NCI-H1092 treated with DMSO at 0.1 percent for 48 hours (cell line): ENCODE measurements around the gene TPCN2.

Experiments
- DNase-seq: peaks from one replicate; lab custom pipeline; 2025; lab: John Stamatoyannopoulos, UW

The TPCN2 gene

DNA sequence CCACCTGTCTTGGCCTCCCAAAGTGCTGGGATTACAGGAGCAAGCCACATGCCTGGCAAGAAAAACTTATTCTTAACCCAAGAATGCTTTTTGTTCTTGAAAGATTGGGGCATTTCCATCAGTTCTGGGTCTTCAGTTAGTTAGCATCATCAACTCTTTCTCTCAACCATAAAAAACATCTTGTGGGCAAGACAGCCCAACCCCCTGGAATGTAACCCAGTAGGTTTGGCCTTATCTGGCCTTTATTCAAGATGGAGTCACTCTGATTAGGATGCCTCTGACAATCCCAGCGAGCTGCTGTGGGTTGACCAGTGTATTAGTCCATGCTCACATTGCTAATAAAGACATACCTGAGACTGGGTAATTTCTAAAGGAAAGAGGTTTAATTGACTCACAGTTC, 9.2 kb upstream of the TPCN2 start:
- DNase-seq = no peak

DNA sequence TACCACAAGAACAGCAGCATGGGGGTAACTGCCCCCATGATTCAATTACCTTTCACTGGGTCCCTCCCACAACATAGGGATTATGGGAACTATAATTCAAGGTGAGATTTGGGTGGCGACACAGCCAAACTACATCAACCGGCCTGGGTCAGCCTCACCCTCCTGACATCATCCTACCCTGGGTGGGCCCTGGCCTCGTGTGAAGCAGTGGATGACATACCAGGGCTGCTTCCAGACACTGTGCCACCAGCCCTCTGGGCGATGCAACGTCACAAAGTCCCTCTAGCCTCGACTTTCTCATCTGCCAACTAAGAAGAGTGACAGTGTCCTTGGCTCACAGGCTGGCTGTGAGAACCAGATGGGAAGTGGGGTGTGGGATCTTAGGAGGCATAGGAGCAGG, 8.7 kb upstream of the TPCN2 start:
- DNase-seq = no peak

DNA sequence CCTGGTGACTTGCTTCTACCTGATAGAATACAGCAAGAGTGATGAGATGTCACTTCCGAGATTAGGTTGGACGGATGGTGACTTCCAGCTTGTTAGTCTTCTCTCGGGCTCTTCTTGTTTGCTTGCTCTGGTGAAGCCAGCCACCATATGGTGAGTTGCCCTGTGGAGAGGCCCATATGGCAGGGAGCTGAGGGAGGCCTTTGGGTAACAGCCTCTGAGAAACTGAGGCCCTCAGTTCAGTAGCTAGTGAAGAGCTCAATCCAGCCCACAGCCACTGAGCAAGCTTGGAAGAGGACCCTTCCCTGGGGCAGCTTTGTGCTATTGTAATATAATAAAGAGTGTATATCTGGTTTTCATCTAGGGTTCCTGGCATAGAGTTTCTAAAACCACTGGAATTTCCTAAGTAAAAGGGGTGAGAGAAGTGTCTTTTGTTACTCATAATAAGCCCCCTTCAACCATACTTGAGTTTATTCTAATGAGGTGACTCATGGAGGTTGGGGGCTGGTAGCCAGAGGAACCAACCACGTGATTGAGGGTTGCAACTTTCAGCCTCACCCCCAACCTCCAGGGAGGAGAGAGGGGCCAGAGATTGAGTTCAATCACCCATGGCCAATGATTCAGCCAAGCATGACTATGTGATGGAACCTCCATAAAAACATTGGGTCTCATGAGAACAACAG, 8.0 kb upstream of the TPCN2 start:
- DNase-seq = no peak

DNA sequence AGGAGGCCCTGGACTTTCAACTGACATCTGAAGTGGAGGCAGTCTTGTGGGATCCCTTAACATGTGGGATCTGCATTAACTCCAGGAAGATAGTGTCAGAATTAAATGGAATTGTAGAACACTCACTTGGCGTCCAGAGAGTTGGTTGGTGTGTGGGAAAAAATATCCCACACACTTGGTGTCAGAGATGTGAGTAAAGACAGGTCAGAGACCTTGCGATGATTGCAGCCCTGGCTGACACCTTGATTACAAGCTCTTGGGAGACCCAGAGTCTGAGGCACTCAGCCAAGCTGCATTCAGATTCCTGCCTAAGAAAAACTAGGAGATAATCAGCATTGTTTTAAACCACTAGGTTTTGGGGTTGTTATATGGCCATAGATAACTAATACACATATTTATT, 7.2 kb upstream of the TPCN2 start:
- DNase-seq = no peak

DNA sequence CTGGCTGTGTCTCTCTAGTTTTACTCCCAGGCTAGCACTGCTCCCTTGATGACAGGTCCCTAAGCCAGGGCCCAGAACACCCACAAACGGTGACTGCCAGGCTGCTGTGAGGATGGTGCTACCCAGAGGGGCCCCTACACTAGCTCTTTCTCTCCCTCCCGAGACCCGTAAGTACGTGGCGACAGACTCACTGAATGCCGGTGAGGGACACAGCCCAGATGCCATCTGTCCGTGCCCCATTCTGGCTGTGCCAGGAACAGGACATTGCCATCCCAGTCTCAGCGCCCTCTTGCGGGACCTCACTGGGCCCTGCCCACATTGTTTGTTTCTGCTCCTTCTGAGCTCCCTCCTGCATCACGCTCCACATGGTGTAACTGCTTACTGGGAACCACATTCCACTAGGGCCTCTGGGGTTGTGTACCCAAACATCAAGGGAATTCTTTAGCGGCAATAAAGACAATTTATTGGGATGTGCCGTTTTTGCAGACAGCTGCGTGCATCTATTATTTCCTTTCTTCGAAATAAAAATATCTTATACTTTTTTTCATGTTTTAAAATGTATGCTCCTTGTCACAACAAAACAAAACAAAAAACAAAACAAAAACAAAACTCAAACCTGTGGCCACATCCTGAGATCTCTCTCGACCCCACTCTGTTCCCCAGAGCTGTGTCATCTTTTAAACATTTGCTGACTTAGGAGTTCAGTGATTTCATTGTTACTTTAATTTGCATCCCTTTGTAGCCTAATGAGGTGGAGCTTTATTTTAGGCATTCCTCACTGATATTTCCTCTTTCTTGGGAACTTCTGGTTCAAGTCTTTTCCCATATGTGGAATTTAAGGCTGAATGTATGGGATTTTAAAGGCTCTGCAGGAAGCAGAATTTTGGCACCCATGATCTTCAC, 4.4 kb upstream of the TPCN2 start:
- peak; percentile 34 for DNase-seq

DNA sequence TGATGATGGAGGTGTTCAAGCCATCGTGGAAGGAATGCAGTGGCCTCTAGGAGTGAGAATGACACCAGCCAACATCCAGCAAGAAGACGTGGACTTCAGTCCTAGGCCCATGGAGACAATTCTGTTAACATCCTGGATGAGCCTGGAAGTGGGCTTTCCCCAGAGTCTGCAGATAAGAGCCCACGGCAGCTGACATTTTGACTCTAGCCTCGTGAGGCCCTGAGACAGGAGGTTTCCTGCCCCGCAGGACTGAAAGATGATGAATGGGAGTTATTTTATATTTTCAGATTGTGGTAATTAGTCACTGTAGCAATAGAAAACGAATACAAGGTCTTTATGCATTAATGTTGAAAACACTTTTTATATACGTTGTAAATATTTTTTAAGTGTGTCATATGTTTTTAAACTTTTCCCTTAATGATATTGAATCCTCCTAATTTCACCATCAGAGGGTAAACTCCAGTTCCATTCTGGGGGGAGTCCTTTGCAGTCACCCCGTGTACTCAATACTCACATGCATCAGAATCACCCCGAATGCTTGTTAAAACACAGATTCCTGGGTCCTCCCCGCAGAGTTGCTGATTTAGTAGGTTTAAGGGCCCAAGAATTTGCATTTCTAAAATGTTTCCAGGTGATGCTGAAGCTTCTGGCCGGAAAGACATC, 570 bp upstream of the TPCN2 start:
- no peak for DNase-seq

DNA sequence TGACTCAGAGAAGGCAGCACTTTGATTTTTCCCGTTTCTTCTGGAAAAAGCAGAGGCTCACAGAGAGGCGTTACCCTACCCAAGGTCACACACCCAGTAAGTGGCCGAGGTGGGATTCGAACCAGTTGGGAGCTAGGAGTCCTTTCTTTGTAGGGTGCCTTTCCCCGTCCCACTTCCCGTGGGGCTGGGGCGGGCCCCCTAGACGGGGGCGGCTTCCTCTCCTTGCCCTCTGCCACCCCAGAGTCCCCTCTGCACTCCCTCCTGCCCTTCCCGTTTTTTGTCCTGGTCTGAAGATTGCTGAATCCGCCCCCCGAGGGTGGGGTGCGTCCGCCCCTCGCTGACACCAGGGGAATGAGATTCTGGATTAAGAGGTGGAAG, 747 bp downstream of the TPCN2 start:
- DNase-seq = no peak

DNA sequence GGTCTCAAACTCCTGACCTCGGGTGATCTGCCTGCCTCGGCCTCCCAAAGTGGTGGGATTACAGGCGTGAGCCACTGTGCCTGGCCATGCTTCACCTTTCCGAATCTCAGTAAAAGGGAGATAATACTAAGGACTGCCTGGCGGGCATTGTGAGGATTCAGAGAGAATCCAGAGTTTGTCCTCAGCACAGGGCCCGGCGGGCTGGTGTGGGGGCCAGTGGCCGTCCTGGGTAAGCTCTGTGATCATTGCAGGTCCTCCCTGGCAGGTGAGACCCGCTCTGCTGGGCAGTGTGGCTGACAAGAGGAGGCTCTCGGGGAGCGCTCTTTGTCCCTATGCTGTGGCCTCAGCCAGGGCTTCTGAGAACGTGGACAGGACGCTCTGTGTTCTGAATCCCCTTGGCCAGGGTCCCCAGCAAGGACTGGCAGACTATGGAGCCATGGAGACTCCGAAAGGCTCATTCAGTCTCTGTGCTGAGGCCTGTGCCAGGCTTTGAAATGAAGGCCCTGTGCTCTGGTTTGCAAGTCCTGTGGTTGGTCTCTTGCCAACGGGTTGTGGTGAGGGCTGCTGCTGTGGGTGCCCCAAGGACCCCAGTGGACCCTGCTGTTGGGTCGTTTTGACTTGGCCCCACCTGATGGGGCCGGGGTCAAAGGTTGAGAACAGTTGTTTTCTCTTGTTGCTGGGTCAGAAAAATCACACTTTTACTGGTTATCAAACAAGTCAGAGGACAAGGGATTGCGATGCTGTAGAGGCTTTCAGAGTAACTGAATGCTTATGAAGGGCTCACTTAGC, 2.1 kb downstream of the TPCN2 start:
- no peak for DNase-seq

DNA sequence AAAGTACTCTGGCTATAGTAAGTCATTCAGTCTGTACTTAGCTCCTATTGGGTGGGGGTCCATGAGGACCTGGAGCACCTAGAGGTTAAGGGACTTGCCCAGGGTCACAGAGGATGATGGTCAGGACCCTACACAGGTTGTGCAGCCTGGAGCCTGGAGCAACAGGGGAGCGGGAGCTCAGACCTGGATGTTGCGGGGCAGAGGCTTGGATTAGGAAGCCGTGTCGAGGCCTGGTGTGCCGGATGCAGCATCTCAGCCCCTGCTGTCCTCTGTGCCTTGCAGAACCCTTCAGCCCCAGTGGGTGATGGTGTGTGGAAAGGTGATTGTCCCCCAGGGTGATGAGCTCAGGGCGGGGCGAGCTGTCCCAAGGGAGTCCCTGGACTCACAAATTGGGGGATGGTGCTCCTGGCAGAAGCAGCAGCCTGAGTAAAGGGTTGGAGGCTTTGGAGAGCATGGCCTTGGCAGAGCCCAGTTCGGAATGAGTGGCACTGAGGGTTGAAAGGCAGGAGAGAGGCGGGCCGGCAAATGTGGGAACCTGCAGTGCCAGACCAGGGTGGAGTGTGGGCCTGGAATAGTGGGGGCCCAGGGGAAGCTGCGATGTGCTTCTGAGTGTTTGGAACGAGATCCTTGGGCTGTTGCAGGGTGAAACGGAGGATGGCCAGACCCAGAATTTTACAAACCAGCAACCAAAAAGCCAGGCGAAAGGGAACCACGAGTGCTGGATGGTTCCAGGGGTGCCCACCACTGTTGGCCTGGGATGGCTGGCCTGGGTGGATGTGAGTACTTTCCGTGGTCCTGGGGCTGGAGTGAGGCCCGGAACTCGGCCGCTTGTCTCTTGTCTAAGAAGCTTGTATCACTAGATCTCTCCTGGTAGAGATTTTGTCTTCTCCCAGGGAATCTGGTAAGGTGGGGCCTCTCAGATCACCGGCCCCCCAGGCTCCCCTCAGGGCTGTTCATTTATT, 2.9 kb downstream of the TPCN2 start:
- no peak for DNase-seq

DNA sequence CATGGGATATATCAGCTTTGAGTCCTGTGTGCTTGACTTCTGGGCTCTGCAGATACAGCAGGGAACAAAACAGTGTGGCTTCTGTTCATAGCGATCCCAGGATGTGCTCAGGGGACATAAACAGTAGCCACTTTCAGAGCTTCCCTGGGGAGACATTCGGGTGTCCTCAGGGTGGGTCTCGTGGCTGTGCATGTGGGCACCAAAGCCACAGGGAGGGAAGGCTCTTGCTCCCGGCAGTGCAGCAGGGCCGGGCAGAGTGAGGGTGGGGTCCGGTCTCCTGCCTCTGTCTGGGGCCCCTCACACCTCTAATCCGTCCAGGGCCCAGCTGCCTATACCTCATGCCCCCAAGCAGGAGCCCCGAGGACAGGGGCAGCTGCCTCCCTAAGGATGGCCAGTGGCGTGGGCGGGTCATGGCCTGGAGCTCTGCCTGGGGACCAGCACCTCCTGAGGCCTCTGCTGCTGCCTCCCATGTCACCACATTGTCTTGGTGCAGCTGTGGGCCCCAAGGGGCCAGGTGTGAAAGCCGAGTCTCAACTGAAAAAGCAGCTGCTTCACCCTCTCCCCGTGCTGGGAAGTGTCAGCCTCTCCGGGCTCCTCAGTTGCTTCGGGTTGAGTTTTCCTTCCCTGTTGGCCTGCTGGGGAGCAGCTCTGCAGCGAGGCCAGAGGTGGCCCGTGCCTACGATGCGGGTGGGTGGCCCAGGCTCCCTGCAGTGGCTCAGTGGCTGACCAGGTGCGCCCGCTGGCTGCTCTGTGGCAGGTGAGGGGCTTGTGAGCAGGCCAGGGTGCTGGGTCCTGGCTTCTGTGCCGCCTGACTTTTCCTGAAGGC, 3.8 kb downstream of the TPCN2 start:
- no peak for DNase-seq

DNA sequence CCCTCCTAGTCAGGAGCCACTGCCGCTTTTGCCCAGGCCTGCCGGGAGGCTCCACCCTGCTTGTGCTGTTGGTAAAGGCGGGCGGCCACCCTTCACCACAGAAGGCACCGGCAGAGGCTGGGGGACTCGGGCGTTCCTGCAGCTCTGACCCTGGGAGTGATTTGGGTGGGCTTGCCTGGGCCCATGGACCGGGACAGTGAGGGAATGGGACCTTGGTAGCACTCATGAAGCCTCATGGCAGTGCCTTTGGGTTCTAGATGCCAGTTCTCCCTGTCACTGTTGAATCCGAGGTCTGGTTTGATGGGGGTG, 4.4 kb downstream of the TPCN2 start:
- DNase-seq = no peak

DNA sequence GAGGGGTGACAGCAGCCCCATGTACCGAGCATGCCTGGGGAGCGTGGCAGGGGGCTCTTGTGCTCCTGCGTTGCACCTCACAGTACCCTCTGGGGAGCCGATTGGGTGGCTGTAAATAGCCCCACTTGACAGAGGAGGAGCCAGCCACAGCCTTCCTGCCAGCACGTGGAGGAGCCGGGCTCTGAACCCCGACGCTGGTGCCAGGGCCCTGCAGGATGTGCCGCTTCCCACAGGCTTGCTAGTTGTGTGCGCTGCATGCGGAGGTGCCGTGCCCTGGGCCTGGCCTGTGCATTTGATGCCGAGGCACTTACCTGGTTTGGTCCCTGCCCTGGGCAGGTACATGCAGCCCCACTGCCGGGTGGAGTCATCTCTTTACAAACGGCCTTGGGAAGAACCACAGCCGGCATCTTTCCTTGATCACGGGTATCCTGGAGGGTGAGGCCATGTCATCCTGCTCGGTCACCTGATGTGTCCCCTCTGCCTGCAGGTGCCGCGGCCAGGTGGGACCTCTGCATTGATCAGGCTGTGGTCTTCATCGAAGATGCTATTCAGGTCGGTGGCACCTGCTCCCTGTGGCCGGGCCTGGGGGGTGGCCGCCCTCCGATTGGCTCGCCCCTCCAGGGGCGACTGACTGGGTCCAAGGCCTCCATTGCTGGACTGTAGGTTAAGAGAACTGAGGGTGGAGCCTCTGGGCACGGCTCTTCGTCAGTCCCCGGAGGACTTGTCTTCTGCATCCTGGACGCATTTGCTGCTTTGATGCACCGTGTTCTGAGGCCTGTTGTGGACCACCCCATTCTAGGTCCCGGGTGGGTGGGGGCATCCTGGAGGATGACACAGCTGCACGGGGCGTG, 5.0 kb downstream of the TPCN2 start:
- no peak for DNase-seq

DNA sequence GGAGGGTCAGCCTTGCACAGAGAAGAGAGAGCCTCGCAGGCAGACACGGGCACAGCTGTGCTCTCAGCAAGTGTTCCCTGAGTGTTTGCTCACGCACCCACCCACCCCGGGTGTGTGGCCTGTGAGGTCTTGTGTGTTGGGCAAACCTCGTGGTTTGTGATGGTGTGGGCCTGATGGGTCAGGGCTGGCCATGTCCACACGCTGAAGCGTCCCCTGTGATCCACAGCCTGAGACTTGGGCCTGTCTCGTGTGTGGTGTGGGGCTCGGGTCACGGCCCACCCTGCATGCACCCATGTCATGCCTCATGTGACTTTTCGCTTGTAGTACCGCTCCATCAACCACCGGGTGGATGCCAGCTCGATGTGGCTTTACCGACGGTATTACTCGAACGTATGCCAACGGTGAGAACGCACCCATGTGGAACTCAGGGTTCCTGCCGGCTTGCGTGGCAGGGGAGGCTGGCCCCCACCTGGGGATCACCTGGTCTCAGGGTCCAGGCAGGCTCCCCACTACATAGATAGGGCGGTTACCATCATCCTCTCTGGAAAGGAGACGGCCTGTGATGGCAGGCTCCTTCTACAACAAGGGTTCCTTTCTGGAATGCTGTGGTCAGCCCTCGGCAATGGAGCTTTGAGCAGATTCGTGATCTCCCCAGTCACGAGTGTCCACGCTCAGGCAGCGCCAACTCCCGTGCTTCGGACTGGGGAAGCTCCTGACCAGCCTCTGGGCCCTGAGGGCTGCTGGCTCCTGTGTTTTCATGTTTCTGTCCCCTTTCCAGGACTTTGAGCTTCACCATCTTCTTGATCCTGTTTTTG, 5.9 kb downstream of the TPCN2 start:
- no peak for DNase-seq

DNA sequence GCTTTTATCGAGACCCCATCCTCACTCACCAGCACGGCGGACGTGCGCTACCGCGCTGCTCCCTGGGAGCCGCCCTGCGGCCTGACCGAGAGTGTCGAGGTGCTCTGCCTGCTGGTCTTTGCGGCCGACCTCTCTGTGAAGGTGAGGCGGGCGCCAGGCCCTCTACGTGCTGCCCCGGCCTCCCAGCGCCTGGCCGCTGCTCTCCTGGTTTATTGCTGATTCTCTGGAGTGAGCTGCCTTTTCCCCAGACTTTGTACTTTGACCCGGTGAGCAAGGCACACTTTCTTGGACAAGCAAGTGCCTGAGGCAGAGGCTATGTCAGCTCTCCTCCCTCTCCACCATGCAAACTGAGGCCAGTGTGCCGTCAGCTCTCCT, 6.5 kb downstream of the TPCN2 start:
- no peak for DNase-seq

DNA sequence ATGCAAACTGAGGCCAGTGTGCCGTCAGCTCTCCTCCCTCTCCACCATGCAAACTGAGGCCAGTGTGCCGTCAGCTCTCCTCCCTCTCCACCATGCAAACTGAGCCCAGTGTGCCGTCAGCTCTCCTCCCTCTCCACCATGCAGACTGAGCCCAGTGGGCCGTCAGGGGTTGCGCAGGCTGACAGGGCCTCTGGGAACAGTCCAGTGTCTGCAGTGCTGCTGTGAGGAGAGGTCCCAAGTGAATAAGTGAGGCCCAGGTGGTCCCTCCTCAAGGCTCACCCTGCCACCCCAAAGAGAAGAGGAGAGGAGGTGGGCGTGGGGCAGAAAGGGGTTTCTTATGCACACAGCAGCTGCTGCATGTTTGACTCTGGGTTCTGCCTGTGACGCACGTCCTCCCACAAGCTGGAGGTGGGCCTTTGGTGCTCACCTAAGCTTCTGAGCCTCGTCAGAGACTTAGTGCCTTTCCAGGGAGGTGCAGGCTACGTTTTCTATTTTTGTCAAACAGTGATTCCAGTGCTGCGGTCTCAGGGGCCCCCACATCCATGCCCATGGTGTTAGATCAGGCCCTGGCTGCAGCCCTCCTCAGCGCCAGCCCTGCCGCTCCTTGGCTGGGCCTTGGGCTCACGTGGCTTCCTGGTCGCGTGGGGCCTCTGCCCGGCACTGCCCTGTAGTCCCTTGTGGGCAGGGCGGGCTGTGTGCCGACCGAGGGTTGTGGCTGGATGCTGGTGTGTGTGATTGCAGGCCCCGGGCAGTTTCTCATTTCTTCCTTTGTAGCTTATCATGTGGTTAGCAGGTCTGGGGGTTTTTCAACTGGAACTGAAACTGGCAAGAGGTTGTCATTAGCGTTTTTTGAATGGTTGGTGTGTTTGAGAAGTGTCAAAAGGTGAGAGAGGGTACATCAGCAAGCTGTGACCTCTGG, 7.1 kb downstream of the TPCN2 start:
- DNase-seq = no peak

DNA sequence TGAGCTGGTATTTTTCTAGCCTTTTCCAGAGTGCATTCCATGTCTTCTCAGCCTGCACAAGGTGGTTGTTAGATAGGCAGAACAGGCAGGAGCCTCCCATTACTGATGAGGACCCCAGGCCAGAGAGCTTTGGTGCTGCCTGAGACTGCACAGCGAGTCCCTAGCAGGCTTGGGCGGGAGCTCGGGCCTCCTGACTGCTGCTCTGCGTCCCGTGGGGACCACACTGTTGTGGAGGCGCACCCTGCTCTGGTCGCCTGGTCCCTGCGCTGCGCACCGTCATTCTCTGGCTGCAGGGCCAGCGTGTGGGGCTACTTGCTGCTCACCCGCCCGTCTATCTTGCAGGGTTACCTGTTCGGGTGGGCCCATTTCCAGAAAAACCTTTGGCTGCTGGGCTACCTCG, 8.5 kb downstream of the TPCN2 start:
- no peak for DNase-seq

DNA sequence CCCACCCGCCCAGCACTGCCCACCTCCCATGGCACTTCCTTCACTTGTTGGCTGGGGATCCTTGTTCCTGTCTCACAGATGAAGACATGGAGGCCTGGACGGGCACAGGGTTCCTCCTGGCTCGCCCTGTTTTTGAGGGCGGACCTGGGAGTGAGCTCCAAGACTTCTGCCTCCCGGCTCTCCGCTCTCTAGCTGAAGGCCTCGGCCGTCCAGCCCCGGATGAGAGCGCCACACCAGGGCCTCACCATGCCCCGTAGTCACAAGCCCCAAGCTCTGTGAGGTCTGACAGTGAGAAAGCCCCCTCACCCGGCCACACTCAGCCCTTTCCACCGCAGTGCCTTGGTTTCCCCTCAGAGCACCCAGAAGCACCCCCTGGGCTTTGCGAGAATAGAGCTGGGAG, 9.1 kb downstream of the TPCN2 start:
- DNase-seq = no peak
